Coronary artery (tissue), 2 donors: ENCODE data around the gene KIAA1586.

Experiments
- DNase-seq: peaks from one replicate; pipeline ENCODE4 v3.0.0-alpha.2; 2017; ENCODE audit warnings: low spot score
- H3K27ac ChIP-seq, 2 donors: fragments of 200-600 bp; sonication (generic); one replicate each; pipeline ENCODE4 v1.5.1; 2016 to 2019
- H3K4me3 ChIP-seq: fragments of 200-600 bp; sonication (generic); 2 replicates; pipeline ENCODE4 v1.5.1; 2016; ENCODE audit warnings: mild to moderate bottlenecking, moderate library complexity
- CTCF ChIP-seq: fragments of 200-600 bp; sonication (generic); IDR thresholded peaks from one replicate; pipeline ENCODE4 v1.5.1; 2019; ENCODE audit warnings: antibody characterized with exemption

Gene KIAA1586

GRCh38 chr6:57048577-57048976 is 2.1 kb downstream of the KIAA1586 start:
- Histone ChIP-seq H3K27ac (no peak overlapping the region), H3K4me3 (no peak overlapping the region)
- no peak for DNase-seq
- no peak for TF ChIP-seq CTCF

- DNase-seq, result no peak
- no peak overlapping the region for H3K27ac ChIP-seq
- TF ChIP-seq CTCF, result no peak
- no peak overlapping the region for H3K4me3 ChIP-seq
Observed at GRCh38 chr6:57063847-57064246, 17.4 kb downstream of the KIAA1586 start.

- Histone ChIP-seq H3K27ac (no peak overlapping the region), H3K4me3 (no peak overlapping the region)
- DNase-seq, result no peak
- TF ChIP-seq CTCF, result no peak
Observed at GRCh38 chr6:57064809-57065208, 18.3 kb downstream of the KIAA1586 start.

- H3K4me3 ChIP-seq, result no peak overlapping the region
- no peak for DNase-seq
- no peak for TF ChIP-seq CTCF
Observed at GRCh38 chr6:57068061-57068460, 21.6 kb downstream of the KIAA1586 start.

GRCh38 chr6:57069228-57069627 is 22.7 kb downstream of the KIAA1586 start:
- Histone ChIP-seq H3K27ac (no peak overlapping the region), H3K4me3 (no peak overlapping the region)
- no peak for DNase-seq
- no peak for TF ChIP-seq CTCF

More at GRCh38 chr6:57068061-57068460, 21.6 kb downstream of the KIAA1586 start:
- no peak overlapping the region for H3K27ac ChIP-seq

GRCh38 chr6:57069920-57070331 is 23.4 kb downstream of the KIAA1586 start:
- Histone ChIP-seq H3K27ac (no peak overlapping the region), H3K4me3 (no peak overlapping the region)
- no peak for TF ChIP-seq CTCF
- no peak for DNase-seq

GRCh38 chr6:57072108-57072507 is 25.6 kb downstream of the KIAA1586 start:
- no peak for TF ChIP-seq CTCF
- Histone ChIP-seq H3K27ac (no peak overlapping the region), H3K4me3 (no peak overlapping the region)
- DNase-seq, result no peak
